ENCODE data around the gene SLC6A2.

DNA sequence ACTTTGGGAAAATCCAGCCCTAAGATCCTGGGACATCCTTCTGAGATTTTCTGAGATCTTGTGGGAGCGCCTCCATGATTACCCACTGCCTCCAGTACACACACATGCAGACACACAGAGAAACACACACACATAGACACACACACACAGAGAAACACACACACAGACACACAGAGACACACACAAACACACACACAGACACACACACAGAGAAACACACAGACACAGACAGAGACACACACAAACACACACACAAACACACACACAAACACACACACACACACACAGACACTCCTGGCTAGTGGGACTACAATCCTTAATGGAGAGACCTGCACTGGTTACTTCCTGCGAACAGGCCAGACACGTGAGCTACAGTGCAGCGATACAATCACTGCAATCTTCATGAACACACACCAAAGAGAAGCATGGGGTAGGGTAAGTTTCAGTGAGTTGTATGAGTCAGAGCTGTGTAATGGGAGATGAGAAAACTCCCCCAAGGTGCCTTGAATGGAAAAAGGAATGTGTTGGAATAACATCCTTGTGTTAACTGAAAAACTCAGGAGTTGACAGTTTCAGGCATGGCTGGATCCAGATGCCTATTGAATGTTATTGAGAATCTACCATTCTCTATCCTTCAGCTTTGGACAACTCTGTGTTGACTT lies 79.5 kb downstream of the SLC6A2 start:
- TF ChIP-seq PAX5 (IDR thresholded peaks at IDR 0.05; ENCODE audit: insufficient read depth, low read length, severe bottlenecking) (no peak), POLR2AphosphoS5 (IDR thresholded peaks at IDR 0.05; ENCODE audit: low read depth, low read length) (no peak), POLR2A (IDR thresholded peaks at IDR 0.05; ENCODE audit: low read depth, low read length) (no peak)
